Measurements from ENCODE around the gene CYP4F11.

The CYP4F11 gene

DNA sequence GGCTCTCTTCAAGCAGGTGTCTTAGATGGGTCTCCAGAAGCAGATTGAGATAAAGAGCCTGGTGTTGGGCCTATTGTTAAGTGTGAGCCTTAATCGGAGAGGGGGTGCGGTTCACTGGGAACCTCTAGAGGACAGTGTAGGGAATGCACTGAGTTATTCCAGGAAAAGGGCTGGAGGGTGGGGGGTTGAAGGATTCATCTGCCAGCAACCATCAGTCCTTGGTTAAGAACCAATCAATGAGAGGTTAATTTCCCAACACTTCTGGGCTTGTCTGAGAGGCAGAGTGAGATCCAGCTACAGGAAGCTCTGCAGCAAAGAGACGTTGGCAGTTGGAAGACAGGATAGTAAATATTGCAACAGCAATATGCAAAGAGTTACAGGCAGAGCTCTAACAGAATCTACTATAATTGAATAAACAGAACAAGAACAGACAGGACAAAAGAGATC is 65.2 kb downstream of the CYP4F11 start:
- H3K36me3 ChIP-seq (ENCODE audit: control insufficient read depth in 1 of 2, insufficient read depth in 2 of 2, low read depth in 1 of 2, low read length in 2 of 2): no peaks in the 10 kb centered on the region
- no peaks in the 10 kb centered on the region for H3K79me1 ChIP-seq (replicated peaks; ENCODE audit: low read length, poor library complexity, severe bottlenecking)
- H4K8ac ChIP-seq (ENCODE audit: low read length): no peak overlapping the region
- no peak overlapping the region for H2AFZ ChIP-seq (ENCODE audit: low read depth, low read length)
- H3K4ac ChIP-seq (ENCODE audit: low read depth in 1 of 2, low read length in 2 of 2): no peak overlapping the region
- H4K91ac ChIP-seq (ENCODE audit: low read length): no peak overlapping the region
- H2BK120ac ChIP-seq (ENCODE audit: low read depth, low read length): no peak overlapping the region
- no peak overlapping the region for H3K27ac ChIP-seq (ENCODE audit: low read length, poor library complexity, severe bottlenecking)
- H3K14ac ChIP-seq (ENCODE audit: low read length in 2 of 2): no peak overlapping the region
- no peak overlapping the region for H2BK15ac ChIP-seq (ENCODE audit: low read depth, poor library complexity, severe bottlenecking)
- WGBS: 69% methylated on average over 2 of the region's 3 CpGs
- no peaks in the 10 kb centered on the region for H3K4me1 ChIP-seq (ENCODE audit: control insufficient read depth, insufficient read depth, low read depth, low read length)
- no peak overlapping the region for H2BK12ac ChIP-seq (ENCODE audit: low read length in 2 of 2)
- H3K9me3 ChIP-seq (ENCODE audit: control insufficient read depth, low read length): no peaks in the 10 kb centered on the region
- no peak overlapping the region for H2BK5ac ChIP-seq (ENCODE audit: low read depth, low read length, poor library complexity, severe bottlenecking)
- H3K4me2 ChIP-seq (ENCODE audit: low read length, poor library complexity, severe bottlenecking): no peak overlapping the region
- no peak overlapping the region for H3K18ac ChIP-seq (ENCODE audit: low read depth in 1 of 2, low read length in 2 of 2)
- DNase-seq: no peak
- H3K27me3 ChIP-seq (ENCODE audit: control insufficient read depth in 1 of 2, insufficient read depth in 1 of 2, low read length in 2 of 2): peaks cover 0 to 14% of the 10 kb centered on the region in 2 experiments
- no peak overlapping the region for H3K23ac ChIP-seq (ENCODE audit: low read length in 2 of 2)
- no peak overlapping the region for H3K4me3 ChIP-seq (ENCODE audit: insufficient read depth in 1 of 2, low read depth in 1 of 2, low read length in 2 of 2)
- H3K9ac ChIP-seq (ENCODE audit: low read length): no peak overlapping the region
- no peak overlapping the region for H2AK5ac ChIP-seq (ENCODE audit: low read length, severe bottlenecking)

DNA sequence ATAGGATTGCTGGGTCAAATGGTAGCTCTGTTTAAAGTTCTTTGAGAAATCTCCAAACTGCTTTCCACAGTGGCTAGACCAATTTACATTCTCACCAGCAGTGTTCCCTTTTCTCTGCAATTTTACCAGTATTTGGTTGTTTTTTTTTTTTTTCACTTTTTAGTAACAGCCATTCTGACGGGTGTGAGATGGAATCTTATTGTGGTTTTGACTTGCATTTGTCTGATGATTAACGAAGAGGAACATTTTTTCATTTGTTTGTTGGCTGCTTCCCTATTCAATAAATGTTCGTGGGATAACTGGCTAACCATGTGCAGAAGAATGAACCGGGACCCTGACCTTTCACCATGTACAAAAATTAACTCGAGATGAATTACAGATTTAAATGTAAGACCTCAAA is 67.7 kb downstream of the CYP4F11 start:
- H3K4ac ChIP-seq (ENCODE audit: low read depth in 1 of 2, low read length in 2 of 2): no peak overlapping the region
- H3K36me3 ChIP-seq (ENCODE audit: control insufficient read depth in 1 of 2, insufficient read depth in 2 of 2, low read depth in 1 of 2, low read length in 2 of 2): no peaks in the 10 kb centered on the region
- no peak overlapping the region for H2BK15ac ChIP-seq (ENCODE audit: low read depth, poor library complexity, severe bottlenecking)
- no peak overlapping the region for H4K91ac ChIP-seq (ENCODE audit: low read length)
- WGBS: 65% methylated on average over 5 of the region's 5 CpGs
- no peaks in the 10 kb centered on the region for H3K4me1 ChIP-seq (ENCODE audit: control insufficient read depth, insufficient read depth, low read depth, low read length)
- H3K18ac ChIP-seq (ENCODE audit: low read depth in 1 of 2, low read length in 2 of 2): no peak overlapping the region
- H4K8ac ChIP-seq (ENCODE audit: low read length): no peak overlapping the region
- no peak overlapping the region for H2AFZ ChIP-seq (ENCODE audit: low read depth, low read length)
- no peak overlapping the region for H3K27ac ChIP-seq (ENCODE audit: low read length, poor library complexity, severe bottlenecking)
- no peak overlapping the region for H2AK5ac ChIP-seq (ENCODE audit: low read length, severe bottlenecking)
- H3K27me3 ChIP-seq (ENCODE audit: control insufficient read depth in 1 of 2, insufficient read depth in 1 of 2, low read length in 2 of 2): peaks cover 0 to 13% of the 10 kb centered on the region in 2 experiments
- H3K4me2 ChIP-seq (ENCODE audit: low read length, poor library complexity, severe bottlenecking): no peak overlapping the region
- H3K14ac ChIP-seq (ENCODE audit: low read length in 2 of 2): no peak overlapping the region
- no peak overlapping the region for H3K23ac ChIP-seq (ENCODE audit: low read length in 2 of 2)
- no peak overlapping the region for H3K4me3 ChIP-seq (ENCODE audit: insufficient read depth in 1 of 2, low read depth in 1 of 2, low read length in 2 of 2)
- no peak overlapping the region for H2BK12ac ChIP-seq (ENCODE audit: low read length in 2 of 2)
- no peaks in the 10 kb centered on the region for H3K79me1 ChIP-seq (replicated peaks; ENCODE audit: low read length, poor library complexity, severe bottlenecking)
- no peak for DNase-seq
- H2BK5ac ChIP-seq (ENCODE audit: low read depth, low read length, poor library complexity, severe bottlenecking): no peak overlapping the region
- H3K9ac ChIP-seq (ENCODE audit: low read length): no peak overlapping the region
- no peaks in the 10 kb centered on the region for H3K9me3 ChIP-seq (ENCODE audit: control insufficient read depth, low read length)
- H2BK120ac ChIP-seq (ENCODE audit: low read depth, low read length): no peak overlapping the region

DNA sequence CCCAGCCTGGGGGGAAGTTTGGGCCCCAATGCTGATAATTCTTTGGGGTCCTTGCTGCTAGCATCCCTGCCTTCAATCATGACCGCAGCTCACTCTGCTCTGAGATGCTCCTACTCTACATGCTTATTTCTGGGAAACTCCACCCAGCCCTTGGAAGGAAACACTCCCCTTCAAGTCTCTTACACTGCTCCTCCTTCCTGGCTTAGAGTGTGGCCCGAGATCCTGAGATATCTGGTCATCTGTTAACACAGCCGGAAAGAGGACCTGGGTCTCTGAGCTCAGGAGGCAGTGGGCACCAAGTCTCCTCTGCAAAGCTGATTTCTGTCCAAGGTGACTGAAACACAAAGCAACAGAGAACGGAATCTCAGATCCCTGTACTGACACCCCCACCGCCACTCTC is 69.5 kb downstream of the CYP4F11 start:
- H3K18ac ChIP-seq (ENCODE audit: low read depth in 1 of 2, low read length in 2 of 2): no peak overlapping the region
- no peak overlapping the region for H2BK12ac ChIP-seq (ENCODE audit: low read length in 2 of 2)
- no peak overlapping the region for H3K23ac ChIP-seq (ENCODE audit: low read length in 2 of 2)
- no peak overlapping the region for H4K91ac ChIP-seq (ENCODE audit: low read length)
- H3K4ac ChIP-seq (ENCODE audit: low read depth in 1 of 2, low read length in 2 of 2): no peak overlapping the region
- no peak overlapping the region for H3K4me2 ChIP-seq (ENCODE audit: low read length, poor library complexity, severe bottlenecking)
- no peak overlapping the region for H2BK120ac ChIP-seq (ENCODE audit: low read depth, low read length)
- H3K79me1 ChIP-seq (replicated peaks; ENCODE audit: low read length, poor library complexity, severe bottlenecking): no peaks in the 10 kb centered on the region
- H2AFZ ChIP-seq (ENCODE audit: low read depth, low read length): no peak overlapping the region
- no peak overlapping the region for H3K4me3 ChIP-seq (ENCODE audit: insufficient read depth in 1 of 2, low read depth in 1 of 2, low read length in 2 of 2)
- no peak for DNase-seq
- no peak overlapping the region for H3K27ac ChIP-seq (ENCODE audit: low read length, poor library complexity, severe bottlenecking)
- H3K27me3 ChIP-seq (ENCODE audit: control insufficient read depth in 1 of 2, insufficient read depth in 1 of 2, low read length in 2 of 2): peaks cover 0 to 5% of the 10 kb centered on the region in 2 experiments
- H2AK5ac ChIP-seq (ENCODE audit: low read length, severe bottlenecking): no peak overlapping the region
- H3K14ac ChIP-seq (ENCODE audit: low read length in 2 of 2): no peak overlapping the region
- 72% methylated on average over 5 of the region's 5 CpGs for WGBS
- no peaks in the 10 kb centered on the region for H3K36me3 ChIP-seq (ENCODE audit: control insufficient read depth in 1 of 2, insufficient read depth in 2 of 2, low read depth in 1 of 2, low read length in 2 of 2)
- H3K4me1 ChIP-seq (ENCODE audit: control insufficient read depth, insufficient read depth, low read depth, low read length): no peaks in the 10 kb centered on the region
- H2BK15ac ChIP-seq (ENCODE audit: low read depth, poor library complexity, severe bottlenecking): no peak overlapping the region
- no peak overlapping the region for H4K8ac ChIP-seq (ENCODE audit: low read length)
- no peak overlapping the region for H3K9ac ChIP-seq (ENCODE audit: low read length)
- H3K9me3 ChIP-seq (ENCODE audit: control insufficient read depth, low read length): no peaks in the 10 kb centered on the region
- no peak overlapping the region for H2BK5ac ChIP-seq (ENCODE audit: low read depth, low read length, poor library complexity, severe bottlenecking)

DNA sequence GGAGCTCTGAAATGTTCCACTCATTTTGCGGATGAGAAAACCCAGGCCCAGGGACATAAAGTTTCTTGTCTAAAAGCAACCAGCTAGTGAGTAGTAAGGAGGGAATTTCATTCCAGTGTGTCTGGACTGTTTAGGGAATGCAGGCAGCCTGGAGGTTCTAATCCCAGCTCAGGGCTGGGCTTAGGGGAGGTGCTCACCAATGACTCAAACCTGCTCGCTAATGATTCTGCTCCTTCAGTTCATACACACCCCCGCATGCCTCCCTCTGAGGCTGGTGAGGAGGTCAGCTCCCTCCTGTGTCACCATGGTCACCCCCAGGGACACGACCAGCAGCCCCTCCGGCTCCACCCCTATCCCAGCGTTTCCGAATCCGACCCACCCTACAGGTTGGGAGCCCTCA is 71.1 kb downstream of the CYP4F11 start:
- H3K4ac ChIP-seq (ENCODE audit: low read depth in 1 of 2, low read length in 2 of 2): no peak overlapping the region
- 81% methylated on average over 8 of the region's 8 CpGs for WGBS
- no peak overlapping the region for H3K14ac ChIP-seq (ENCODE audit: low read length in 2 of 2)
- H3K9me3 ChIP-seq (ENCODE audit: control insufficient read depth, low read length): no peaks in the 10 kb centered on the region
- H3K27me3 ChIP-seq (ENCODE audit: control insufficient read depth in 1 of 2, insufficient read depth in 1 of 2, low read length in 2 of 2): peaks cover 0 to 5% of the 10 kb centered on the region in 2 experiments
- no peak overlapping the region for H2AFZ ChIP-seq (ENCODE audit: low read depth, low read length)
- H3K18ac ChIP-seq (ENCODE audit: low read depth in 1 of 2, low read length in 2 of 2): no peak overlapping the region
- no peak for DNase-seq
- H4K91ac ChIP-seq (ENCODE audit: low read length): no peak overlapping the region
- H3K4me2 ChIP-seq (ENCODE audit: low read length, poor library complexity, severe bottlenecking): no peak overlapping the region
- H3K27ac ChIP-seq (ENCODE audit: low read length, poor library complexity, severe bottlenecking): no peak overlapping the region
- H3K36me3 ChIP-seq (ENCODE audit: control insufficient read depth in 1 of 2, insufficient read depth in 2 of 2, low read depth in 1 of 2, low read length in 2 of 2): no peaks in the 10 kb centered on the region
- H3K9ac ChIP-seq (ENCODE audit: low read length): no peak overlapping the region
- no peak overlapping the region for H3K23ac ChIP-seq (ENCODE audit: low read length in 2 of 2)
- H2BK5ac ChIP-seq (ENCODE audit: low read depth, low read length, poor library complexity, severe bottlenecking): no peak overlapping the region
- H2BK15ac ChIP-seq (ENCODE audit: low read depth, poor library complexity, severe bottlenecking): no peak overlapping the region
- H2AK5ac ChIP-seq (ENCODE audit: low read length, severe bottlenecking): no peak overlapping the region
- H3K4me3 ChIP-seq (ENCODE audit: insufficient read depth in 1 of 2, low read depth in 1 of 2, low read length in 2 of 2): no peak overlapping the region
- no peak overlapping the region for H4K8ac ChIP-seq (ENCODE audit: low read length)
- no peak overlapping the region for H2BK12ac ChIP-seq (ENCODE audit: low read length in 2 of 2)
- no peaks in the 10 kb centered on the region for H3K79me1 ChIP-seq (replicated peaks; ENCODE audit: low read length, poor library complexity, severe bottlenecking)
- no peak overlapping the region for H2BK120ac ChIP-seq (ENCODE audit: low read depth, low read length)
- no peaks in the 10 kb centered on the region for H3K4me1 ChIP-seq (ENCODE audit: control insufficient read depth, insufficient read depth, low read depth, low read length)

Measured in mesenchymal stem cell (in vitro differentiated cells and primary cell).